Measurements from ENCODE around the gene EMC10.

Gene EMC10

DNA sequence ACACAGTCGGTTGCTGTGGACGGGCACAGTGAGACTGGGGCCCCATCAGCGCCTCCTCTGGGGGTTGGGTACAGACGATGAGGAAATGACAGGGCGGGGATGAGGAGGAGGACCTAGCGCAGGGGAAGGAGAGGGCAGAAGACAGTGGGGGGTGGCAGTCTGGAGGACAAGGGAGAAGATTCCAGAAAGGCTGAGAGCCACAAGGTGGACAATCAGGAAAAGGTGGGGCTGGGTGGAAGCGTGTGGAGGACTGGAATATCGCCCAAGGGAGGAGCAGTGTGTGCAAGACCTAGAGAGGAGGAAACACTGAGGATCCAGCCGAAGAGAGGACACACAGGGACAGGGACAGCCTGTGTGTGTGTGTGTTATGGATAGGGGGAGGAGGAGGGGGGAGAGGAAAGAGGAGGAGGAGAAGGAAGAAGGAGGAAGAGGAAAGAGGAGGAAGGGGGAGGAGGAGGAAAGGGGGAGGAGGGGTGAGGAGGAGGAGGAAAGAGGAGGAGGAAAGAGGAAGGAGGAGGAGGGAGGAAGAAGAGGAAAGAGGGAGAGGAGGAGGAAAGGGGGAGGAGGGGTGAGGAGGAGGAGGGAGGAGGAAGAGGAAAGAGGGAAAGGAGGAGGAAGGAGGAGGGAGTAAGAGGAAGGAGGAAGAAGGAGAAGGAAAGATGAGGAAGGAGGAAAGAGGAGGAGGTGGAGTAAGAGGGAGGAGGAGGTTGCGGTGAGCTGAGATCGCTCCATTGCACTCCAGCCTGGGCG is 16.2 kb downstream of the EMC10 start:
- H3K36me3 ChIP-seq (ENCODE audit: low read depth): no peaks in the 10 kb centered on the region
- no peaks in the 10 kb centered on the region for H3K9me3 ChIP-seq (ENCODE audit: severe bottlenecking)
- TF ChIP-seq, protein P1, sequence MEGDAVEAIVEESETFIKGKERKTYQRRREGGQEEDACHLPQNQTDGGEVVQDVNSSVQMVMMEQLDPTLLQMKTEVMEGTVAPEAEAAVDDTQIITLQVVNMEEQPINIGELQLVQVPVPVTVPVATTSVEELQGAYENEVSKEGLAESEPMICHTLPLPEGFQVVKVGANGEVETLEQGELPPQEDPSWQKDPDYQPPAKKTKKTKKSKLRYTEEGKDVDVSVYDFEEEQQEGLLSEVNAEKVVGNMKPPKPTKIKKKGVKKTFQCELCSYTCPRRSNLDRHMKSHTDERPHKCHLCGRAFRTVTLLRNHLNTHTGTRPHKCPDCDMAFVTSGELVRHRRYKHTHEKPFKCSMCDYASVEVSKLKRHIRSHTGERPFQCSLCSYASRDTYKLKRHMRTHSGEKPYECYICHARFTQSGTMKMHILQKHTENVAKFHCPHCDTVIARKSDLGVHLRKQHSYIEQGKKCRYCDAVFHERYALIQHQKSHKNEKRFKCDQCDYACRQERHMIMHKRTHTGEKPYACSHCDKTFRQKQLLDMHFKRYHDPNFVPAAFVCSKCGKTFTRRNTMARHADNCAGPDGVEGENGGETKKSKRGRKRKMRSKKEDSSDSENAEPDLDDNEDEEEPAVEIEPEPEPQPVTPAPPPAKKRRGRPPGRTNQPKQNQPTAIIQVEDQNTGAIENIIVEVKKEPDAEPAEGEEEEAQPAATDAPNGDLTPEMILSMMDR (IDR thresholded peaks at IDR 0.05; ENCODE audit: poor library complexity, severe bottlenecking): no peak
- H3K27ac ChIP-seq (ENCODE audit: poor library complexity, severe bottlenecking): no peak overlapping the region
- H3K4me1 ChIP-seq (ENCODE audit: insufficient read depth, poor library complexity, severe bottlenecking): no peaks in the 10 kb centered on the region
- H3K27me3 ChIP-seq (ENCODE audit: insufficient read depth, poor library complexity, severe bottlenecking): peaks cover 17% of the 10 kb centered on the region
- DNase-seq (ENCODE audit: low spot score) (no peak), ATAC-seq (ENCODE audit: low read depth) (0 out of 3 replicates have a peak, but pooled peaks have one; percentile 15)
- H3K4me3 ChIP-seq (ENCODE audit: severe bottlenecking): no peak overlapping the region

DNA sequence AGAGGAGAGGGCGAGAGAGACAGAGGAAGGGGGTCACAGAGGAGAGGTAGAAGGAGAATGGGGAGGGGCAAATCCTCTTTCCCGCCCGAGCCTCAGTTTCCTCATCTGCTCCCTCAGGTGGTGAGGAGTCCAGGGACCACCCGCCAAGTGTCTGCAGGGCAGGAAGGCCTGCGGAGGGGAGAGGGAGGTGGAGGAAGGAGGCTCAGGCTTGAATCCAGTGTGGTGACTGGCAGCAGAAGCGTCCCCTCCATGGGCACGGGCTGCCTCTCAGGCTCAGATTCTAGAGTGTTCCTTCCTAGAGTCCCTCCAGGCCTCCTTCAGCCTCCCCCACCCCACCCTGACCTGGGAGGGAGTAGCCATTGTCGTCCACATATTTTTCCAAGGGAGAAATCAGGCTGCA is 16.9 kb downstream of the EMC10 start:
- no peak for ATAC-seq (ENCODE audit: low read depth)
- Histone ChIP-seq H3K9me3 (ENCODE audit: severe bottlenecking) (no peaks in the 10 kb centered on the region), H3K27ac (ENCODE audit: poor library complexity, severe bottlenecking) (no peak overlapping the region), H3K4me1 (ENCODE audit: insufficient read depth, poor library complexity, severe bottlenecking) (no peaks in the 10 kb centered on the region), H3K4me3 (ENCODE audit: severe bottlenecking) (no peak overlapping the region), H3K36me3 (ENCODE audit: low read depth) (no peaks in the 10 kb centered on the region), H3K27me3 (ENCODE audit: insufficient read depth, poor library complexity, severe bottlenecking) (peaks cover 17% of the 10 kb centered on the region)
- DNase-seq (ENCODE audit: low spot score): no peak
- TF ChIP-seq, protein P1 (IDR thresholded peaks at IDR 0.05; ENCODE audit: poor library complexity, severe bottlenecking): no peak

DNA sequence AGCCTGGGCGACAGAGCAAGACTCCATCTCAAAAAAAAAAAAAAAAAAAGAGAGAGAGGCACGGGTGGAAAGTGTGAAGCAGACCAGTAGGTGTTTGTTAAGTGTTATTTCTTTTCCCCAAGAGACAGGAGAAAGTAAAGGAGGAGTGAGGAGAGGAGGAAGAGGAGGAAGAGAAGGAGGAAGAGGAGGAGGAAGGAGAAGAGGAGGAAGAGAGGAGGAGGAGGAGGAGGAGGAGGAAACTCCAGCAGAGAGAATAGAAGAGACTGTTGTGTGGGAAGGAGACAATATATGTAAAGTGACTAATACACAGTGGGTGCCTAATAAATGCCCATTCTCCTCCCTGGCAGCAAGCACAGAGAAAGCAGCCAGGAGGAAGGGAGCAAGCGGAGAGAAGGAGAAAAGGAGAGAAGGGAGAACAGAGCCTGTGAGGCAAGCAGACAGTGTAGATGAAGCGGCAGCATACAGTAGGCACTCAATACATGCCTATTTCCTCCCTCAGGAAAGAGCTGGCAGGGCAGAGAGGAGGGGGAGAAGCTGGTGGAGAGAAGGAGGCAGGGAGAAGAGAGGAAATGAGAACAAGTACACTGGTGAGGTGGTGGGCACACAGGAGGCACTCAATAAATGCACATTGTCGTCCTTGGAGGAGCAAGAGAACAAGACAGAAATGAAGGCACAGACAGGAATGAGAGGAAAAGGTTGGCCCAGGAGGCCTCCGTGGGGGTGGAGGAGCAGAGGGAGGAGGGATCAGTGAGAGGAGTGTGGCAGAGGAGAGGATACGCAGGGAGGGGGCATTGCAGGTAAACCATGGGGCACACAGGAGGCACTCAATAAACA is 18.1 kb downstream of the EMC10 start:
- peaks cover 8% of the 10 kb centered on the region for H3K27me3 ChIP-seq (ENCODE audit: insufficient read depth, poor library complexity, severe bottlenecking)

DNA sequence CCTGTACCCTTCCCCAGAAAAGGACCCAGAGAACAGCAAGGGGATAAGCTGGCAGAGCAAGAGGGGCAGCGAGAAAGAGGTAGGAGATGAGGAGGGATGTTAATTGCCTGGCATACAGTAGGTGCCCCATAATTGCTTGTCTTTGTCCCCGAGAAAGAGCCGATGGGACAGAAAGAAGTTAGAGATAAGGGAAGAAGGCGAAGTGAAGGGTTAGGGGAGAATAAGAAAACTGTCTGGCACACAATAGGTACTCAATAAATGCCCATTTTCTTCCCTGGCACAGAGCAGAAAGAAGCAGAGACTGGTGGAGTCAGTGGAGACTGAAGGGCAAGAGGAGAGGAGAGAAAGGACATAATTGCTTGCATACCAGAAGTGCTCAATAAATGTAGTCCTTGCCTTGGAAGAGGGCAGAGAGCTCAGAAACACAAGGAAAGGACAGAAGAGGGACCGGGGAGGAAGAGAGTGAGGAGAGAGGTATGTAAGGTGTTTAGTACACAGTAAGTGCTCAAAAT is 18.8 kb downstream of the EMC10 start:
- ATAC-seq (ENCODE audit: low read depth) (no peak), DNase-seq (ENCODE audit: low spot score) (no peak)
- H3K4me3 ChIP-seq (ENCODE audit: severe bottlenecking): no peak overlapping the region
- H3K4me1 ChIP-seq (ENCODE audit: insufficient read depth, poor library complexity, severe bottlenecking): no peaks in the 10 kb centered on the region
- H3K27me3 ChIP-seq (ENCODE audit: insufficient read depth, poor library complexity, severe bottlenecking): peaks cover 8% of the 10 kb centered on the region
- H3K9me3 ChIP-seq (ENCODE audit: severe bottlenecking): no peaks in the 10 kb centered on the region
- TF ChIP-seq, protein P1 (IDR thresholded peaks at IDR 0.05; ENCODE audit: poor library complexity, severe bottlenecking): no peak
- no peak overlapping the region for H3K27ac ChIP-seq (ENCODE audit: poor library complexity, severe bottlenecking)
- H3K36me3 ChIP-seq (ENCODE audit: low read depth): no peaks in the 10 kb centered on the region

More for the DNA sequence above, 18.1 kb downstream of the EMC10 start:
- ATAC-seq (ENCODE audit: low read depth) (no peak), DNase-seq (ENCODE audit: low spot score) (no peak)
- H3K27ac ChIP-seq (ENCODE audit: poor library complexity, severe bottlenecking): no peak overlapping the region
- TF ChIP-seq, protein P1 (IDR thresholded peaks at IDR 0.05; ENCODE audit: poor library complexity, severe bottlenecking): no peak
- no peaks in the 10 kb centered on the region for H3K9me3 ChIP-seq (ENCODE audit: severe bottlenecking)
- no peak overlapping the region for H3K4me3 ChIP-seq (ENCODE audit: severe bottlenecking)
- no peaks in the 10 kb centered on the region for H3K4me1 ChIP-seq (ENCODE audit: insufficient read depth, poor library complexity, severe bottlenecking)
- H3K36me3 ChIP-seq (ENCODE audit: low read depth): no peaks in the 10 kb centered on the region

All from RWPE2 (cell line).